Ramos (cell line): ENCODE results near the gene SLC1A1.

Experiments
- in situ Hi-C: fragments of 300-500 bp; cut with MboI; formaldehyde crosslinking; loops from one replicate; pipeline ENCODE4 v1.14.3; 2022; ENCODE audit warnings: low sequenced_read_pairs; ENCODE audit not compliant: unreplicated experiment

The SLC1A1 gene

DNA sequence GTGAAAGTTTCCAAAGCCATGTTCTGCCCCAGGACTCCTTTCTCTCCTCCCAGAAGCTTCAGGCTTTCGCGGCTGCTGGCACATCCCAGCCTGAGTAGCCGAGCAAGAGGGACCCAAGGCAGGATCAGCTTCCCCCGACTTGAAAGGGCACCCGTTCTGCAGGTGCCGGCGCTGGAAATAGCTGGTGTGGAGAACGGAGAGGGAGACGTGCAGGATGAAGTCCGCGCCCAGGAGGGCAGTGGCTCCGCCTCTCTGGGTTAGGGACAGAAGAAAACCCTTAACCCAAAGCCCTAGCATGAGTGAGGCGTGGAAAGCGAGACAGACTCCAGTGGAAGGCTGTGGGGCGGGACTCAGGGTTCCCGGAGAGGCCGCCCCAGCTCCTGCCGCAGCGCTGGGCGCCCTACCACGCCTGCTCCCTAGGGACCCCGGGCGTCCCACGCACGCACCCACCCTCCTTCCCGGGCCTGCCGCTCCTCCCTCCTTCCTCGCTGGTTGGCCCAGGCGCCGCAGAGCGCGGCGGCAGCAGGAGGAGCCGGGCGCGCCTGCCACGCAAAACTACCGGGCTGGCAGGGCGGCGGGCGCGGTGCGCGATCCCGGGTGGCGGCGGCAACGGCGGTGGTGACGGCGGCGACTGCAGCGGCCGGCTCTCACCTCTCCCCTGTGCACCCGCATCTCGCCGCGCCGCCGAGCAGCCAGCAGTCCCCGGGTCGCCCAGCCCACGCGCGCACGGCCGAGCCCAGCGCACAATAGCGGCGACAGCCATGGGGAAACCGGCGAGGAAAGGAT, at the start of gene SLC1A1:
Gene SLC1A1, plus strand, starts transcription at position 550 of the 786 bp plus-strand sequence. Its CDS starts 212 bp downstream, at position 762.
- in situ Hi-C loops: no loop called here

DNA sequence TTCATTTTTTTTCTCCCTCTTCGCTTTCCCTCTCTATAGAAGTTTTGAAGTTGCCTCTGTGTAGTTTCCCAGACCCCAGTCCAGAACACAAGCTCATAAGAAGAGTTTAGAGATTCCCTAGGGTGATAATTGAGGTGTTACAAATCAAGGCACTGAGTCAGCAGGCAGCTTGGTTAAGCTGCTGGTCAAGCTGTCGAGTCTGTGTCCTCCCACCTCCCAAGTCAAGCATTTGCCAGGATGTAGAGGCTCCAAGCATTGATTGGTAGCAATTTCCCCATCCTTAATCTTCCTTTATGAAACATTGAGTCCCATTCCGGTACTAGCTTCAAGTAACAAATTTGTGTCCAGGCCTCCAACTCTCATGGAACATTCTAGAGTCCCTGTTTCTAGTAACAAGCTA, 47.5 kb upstream of the SLC1A1 start:
- in situ Hi-C loops: no loop called here

DNA sequence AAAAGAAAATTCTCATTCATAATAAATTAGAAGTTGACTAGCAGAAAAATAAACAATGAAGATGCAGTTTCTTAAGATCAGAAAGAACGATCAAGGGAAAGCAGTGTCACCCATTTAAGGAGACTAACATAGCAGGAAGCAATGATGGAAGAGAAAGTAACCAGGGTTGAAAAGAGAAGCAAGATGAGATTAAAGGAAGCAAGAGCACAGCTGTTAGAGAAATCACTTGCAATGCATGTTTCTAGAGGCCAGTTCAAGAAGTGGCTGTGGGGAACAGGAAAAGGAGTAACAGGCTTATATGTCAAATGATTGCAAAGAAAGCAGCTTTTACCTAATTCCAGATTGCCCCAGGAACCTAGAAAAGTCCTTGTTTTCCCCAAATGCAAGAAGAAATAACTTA, 46.8 kb upstream of the SLC1A1 start:
- in situ Hi-C loops: no loop called here

DNA sequence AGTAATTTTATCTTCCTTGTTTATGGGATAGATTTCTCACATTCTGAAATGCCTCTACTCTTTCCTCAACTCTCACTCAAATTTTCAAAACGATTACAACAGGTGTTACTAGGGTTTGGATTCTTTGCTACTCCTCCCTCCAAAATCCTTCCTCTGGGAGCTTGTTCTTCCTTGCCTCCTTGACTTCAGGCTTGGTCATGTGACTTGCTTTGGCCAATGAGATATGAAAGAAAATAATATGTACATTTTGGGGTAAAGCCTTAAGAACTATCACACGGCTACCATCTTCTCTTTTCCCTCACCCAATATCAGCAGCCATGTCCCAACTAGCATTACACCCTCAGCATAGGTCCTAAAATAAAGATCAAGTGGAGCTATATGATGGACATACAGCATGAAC, 28.8 kb upstream of the SLC1A1 start:
- in situ Hi-C loops: no loop called here

DNA sequence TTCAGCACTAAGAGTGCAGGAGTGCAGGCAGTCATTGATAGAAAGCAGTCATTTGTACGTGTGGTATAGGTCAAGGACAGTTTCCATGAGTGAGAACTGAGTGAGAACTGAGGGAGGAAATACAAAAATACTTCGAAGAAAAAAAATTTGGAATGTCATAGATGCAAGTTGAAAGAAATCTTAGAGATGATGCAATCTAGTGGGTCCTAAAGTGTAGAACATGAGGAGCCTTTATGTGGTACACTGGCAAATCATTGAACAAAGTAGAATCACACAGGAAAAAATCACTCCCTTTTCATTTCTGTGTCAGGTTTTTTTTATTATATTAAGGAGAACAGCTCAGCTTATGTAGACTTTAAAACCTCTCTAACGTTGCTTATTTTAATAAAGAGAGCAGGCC, 26.4 kb upstream of the SLC1A1 start:
- in situ Hi-C loops: no loop called here

DNA sequence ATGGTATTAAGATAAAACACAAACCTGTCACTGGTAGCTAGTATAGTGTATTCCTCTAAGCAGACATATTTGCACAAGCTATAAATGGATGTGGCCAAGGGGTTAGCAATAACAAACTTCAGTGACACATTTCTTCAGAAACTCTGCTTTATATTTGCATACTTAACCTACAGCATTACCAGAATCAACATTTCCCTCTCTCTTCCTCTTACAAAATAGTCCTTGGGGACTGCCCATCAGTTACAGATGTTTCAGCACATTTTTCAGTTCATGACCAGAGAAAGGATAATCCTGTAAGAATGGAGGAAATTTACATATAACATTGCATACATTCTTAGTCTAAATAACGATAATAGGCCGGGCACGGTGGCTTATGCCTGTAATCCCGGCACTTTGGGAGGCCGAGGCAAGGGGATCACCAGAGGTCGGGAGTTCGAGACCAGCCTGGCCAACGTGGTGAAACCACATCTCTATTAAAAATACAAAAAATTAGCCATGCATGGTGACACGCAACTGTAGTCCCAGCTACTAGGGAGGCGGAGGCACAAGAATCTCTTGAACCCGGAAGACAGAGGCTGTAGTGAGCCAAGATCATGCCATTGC, 25.3 kb upstream of the SLC1A1 start:
- in situ Hi-C loops: no loop called here

DNA sequence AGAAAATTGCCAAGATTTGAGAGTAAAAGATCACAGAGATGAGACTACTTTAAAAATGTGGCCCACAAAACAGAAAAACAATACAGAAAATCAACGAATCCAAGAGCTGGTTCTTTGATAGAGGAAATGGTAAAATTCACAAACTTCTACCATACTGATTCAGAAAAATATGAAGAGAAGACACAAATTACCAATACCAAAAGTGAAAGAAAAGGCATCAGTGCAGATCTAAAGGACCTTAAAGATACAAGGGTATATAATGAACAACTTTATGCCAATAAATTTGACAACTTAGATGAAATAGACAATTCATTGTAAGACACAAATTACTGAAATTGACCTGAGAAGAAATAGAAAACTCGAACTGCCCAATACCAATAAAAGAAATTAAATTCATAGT, 24.4 kb upstream of the SLC1A1 start:
- in situ Hi-C loops: no loop called here

DNA sequence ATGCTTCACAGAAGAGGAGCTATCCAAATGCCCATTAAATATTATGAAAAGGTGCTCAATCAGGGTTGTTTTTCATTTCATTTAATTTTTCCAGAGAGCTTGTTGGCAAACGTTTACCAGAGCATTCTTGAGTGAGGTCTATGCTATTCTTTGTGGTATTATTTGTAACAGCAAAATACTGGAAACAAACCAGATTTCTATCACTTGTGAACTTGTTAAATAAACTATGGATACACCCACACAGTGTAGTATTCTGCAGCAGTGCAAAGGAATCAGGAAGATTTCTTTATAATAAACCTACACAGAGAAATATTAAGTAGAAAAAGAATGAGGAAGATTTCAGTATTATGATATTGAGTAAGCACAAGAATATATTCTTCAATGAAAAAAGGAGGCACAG, 15.0 kb upstream of the SLC1A1 start:
- in situ Hi-C loops: no loop called here

DNA sequence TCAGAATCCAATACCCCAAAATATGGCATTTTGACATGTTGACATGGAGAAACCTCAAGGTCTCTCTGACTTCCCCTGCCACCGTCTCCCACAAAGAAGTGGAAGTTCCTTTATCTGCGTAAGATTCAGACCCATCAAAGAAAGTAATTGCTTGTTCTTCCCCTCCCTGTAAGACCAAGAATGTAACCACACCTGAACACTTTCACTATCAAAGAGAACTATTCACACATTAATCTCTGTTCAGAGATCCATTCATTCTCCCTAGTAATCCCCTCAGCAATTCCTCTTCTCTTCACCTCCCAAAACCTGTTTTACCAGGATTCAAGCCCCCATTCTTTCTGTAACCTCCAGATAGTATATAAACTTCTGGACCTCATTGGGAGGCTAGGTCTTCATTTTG, 4.1 kb upstream of the SLC1A1 start:
- in situ Hi-C loops: no loop called here

DNA sequence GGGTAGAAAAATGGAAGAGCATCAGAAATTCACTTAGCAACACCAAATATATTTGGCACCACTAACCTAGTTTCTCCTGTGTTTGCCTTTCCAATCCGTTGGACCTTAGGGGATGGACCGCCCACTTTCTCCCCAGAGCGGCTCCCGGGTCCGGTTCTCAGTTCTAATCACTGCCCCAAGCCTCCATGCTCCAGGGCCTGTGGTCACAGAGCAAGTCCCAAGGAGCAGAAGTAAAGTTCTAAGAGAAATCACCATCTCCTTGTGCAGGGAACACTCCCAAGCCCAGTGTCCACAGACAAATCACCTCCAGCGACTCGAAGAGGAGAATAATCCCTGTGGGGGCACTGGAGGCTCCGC, 728 bp upstream of the SLC1A1 start:
- in situ Hi-C loops: no loop called here

DNA sequence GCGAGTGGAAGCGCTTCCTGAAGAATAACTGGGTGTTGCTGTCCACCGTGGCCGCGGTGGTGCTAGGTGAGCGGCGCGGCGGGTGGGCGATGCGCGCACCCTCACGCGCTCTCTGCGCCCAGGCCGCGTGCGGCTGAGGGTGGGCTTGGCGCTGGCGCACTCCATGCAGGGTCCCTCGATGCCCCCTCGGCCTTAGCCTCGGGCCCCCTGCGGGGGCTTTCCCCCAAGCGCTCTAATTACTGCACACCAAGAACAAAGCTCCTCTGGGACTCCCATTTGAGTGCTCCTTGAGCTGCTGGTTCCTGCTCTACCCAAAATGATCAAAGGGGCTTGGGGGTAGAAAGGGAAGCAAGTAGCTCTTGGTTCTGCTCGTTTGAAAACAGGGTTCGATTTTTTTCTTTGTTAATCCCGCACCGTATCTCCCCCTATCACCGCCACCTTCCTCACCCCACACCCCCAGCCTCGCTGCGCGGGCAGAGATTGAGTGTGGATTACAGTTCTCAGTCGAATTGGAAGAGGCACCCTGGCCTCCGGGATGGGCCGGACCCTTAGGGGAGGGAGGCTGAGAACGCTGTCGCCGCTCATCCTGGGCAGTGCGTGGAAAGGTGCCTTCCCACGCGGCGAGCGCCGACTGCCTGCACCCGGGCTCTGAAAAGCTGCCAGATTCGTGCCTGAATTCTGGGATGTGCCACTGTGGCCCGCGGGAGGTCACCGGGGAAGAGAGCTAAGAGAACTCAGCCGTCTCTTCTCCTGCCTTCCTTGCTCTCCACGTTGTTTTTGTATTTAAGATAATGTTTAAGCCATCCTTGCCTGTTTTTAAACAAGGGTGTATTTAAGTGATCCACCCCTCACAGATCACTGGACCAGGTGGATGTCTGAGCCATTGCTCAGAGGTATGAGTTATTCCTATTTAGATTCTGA, 697 bp downstream of the SLC1A1 start:
- in situ Hi-C loops: no loop called here

DNA sequence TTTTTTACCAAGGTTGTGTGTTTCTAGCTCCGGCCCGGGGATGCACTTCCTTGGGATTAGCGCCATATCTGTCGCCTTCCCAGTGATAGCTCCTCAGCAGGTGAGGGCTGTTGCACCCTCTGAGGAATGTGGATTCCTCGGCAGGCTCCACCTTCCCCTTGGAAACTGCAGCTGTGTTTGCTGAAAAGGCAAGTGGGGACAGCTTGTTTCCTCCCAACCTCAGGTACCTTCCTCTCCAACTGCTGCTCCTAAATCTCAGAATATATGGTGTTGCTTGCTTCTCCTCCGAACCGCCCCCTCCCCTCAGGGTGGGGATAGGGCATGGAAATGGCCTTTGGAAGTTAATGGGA, 1.3 kb downstream of the SLC1A1 start:
- in situ Hi-C loops: no loop called here

DNA sequence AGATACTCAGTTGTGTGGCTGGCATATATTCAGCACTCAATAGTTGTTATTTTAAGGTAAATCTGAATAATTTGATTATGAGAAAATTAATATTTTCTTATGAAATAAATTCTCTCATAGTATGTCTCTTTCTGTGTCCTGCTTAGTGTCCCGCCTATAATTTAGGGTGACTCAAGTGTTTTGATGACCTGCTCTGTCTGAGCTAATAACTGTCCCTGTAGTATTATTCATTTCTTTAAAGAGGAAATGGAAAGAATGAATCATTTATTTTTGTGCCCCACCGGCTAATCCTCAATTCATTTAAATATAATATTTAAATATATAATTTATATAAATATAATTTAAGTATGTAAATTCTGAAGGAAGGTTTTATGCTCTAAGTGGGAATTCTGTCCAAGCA, 4.1 kb downstream of the SLC1A1 start:
- in situ Hi-C loops: no loop called here

DNA sequence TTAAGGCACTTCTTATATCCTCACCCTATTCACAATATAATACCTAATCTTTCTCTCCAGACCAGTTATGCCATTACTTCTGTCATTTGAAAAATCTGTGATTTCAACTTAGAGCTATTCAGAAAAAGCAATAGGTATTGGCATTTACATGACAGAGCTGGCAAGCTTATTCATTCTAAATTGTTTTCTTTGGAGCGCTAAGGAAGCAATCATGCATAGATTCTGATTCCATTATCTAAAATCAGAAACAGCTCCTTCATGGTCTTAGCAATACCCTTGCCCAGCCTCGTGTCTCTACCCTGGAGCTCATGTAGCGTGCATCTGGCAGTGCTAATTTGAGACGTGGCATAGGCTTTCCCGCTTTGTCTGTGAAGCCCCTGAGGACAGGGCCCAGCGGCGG, 4.5 kb downstream of the SLC1A1 start:
- in situ Hi-C loops: no loop called here

DNA sequence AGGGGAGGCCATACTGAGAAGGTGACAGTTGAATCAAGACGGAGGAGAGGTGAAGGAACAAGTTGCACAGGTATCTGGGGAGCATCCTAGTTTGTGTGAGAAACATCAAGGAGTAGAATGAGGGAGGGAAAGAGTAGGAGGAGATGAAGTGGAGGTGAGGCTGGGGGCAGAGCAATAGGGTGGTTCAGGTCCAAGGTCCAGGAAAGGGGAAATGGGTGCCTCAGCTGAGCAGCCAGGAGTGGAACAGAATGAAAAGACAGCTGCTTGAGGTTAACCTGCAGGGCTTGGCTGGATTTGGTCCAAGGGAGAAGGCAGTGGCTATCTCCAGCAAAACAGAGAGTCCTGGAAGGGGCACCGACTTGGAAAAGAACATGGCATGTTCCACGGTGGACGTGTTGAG, 5.3 kb downstream of the SLC1A1 start:
- in situ Hi-C loops: no loop called here

DNA sequence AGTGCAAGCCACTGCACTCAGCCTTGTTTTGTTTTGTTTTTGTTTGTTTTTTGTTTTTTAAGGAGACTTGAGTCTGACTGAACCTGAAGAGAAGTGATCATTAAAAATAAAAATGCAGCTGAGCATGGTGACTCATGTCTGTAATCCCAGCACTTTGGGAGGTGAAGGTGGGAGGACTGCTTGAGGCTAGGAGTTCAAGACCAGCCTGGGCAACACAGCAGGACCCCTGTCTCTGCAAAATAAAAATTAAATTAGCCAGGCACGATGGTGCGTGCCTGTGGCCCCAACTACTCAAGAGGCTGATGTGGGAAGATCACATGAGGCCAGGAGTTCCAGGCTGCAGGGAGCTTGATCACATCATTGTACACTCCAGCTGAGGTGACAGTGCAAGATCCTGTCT, 6.2 kb downstream of the SLC1A1 start:
- in situ Hi-C loops: no loop called here

DNA sequence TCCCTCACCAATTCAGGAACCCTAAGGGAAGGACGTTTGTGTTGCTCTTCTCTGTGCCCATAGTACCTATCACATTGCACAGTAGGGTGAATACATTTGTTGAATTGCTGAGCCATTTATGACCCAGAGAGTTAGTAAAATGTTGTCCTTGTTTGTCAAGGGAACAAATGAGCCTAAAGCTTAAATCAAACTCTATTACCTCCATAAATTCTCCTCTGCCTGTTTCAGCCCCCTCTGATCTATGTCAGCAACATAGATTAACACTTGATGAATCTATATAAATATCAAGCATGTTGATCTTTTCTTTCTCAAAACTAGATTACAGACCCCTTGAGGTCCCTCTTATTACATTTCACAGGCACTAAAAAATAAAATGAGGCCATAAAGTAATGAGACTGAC, 7.1 kb downstream of the SLC1A1 start:
- in situ Hi-C loops: no loop called here

DNA sequence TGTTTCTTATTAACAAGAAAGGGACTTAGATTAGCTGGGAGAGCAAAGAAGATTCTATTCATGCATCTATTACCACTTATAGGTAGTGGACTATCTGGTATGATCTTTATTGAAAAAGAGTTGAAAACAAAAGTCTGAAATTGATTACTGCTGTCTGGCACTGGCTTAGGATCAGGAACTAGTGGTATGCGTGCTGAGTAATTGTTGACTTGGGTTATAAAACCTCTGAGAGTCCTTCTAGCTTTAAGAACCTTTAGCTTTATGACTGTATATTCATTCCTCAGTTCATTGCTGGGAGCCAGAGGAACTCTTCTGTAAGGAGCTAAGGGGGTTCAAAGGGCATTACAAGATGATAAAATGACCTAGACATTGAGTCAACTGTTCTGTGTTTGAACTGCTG, 7.6 kb downstream of the SLC1A1 start:
- in situ Hi-C loops: no loop called here

DNA sequence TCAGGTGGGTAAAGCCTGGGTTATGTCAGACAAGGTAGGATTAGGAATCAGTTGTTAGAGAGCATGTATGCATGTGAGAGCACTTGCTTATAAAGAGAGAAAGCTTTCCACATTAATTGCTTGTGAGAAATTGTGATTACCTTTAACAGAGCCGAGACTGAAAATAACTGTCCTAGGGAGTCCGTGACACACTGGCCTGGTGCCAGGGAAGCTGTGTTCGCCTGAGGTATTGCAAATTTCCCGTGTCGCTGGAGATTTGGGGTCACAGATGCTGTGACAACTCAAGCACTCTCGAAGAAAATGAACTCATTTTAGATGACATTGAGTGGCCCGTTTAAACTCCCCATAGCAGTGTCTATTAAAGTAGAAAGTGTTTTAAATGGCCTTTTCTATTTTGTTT, 9.6 kb downstream of the SLC1A1 start:
- in situ Hi-C loops: no loop called here

DNA sequence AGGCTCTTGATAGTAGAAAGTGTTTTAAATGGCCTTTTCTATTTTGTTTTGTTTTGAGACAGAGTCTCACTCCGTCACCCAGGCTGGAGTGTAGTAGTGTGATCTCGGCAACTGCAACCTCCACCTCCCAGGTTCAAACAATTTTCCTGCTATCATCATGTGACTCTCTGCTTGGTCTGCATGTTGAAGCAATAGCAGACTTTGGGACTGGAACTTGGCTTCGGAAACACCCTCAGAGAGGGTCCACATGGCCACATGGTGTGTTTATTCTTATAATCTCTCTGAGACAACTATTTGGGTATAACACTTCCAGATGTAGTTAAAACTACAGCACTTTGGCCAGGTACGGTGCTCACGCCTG, 10.9 kb downstream of the SLC1A1 start:
- in situ Hi-C loops: no loop called here

DNA sequence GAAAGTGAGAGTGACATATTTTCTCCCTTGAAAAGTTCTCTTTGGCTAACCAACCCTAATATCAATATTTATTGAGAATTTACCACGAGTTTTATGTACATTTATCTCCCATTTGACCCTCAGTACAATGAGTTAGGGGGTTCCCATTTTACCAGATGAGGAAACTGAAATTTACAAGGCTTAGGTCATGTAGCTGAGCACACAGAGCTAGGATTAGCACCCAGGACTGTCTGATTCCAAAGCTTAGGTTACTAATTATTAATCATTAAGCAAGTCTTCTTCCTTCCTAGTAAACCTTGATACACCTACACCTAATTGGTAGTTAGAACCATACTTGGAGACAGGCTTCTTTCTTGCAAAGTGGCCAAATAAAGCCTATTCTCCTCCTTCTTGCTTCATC, 12.2 kb downstream of the SLC1A1 start:
- in situ Hi-C loops: no loop called here
